GM20431 (cell line): ENCODE data around the gene CATSPERE.
"Not testable (repeated sequence)": the region's sequence is repeated elsewhere in the genome, so short reads cannot be mapped to it uniquely, and the experiment has no call there.

Experiments
- in situ Hi-C: fragments of 300-500 bp; cut with MseI, MboI; formaldehyde crosslinking; loops from one replicate; pipeline ENCODE4 v1.15.0; 2020; ENCODE audit warnings: low sequenced_read_pairs; ENCODE audit not compliant: unreplicated experiment

Gene CATSPERE

DNA sequence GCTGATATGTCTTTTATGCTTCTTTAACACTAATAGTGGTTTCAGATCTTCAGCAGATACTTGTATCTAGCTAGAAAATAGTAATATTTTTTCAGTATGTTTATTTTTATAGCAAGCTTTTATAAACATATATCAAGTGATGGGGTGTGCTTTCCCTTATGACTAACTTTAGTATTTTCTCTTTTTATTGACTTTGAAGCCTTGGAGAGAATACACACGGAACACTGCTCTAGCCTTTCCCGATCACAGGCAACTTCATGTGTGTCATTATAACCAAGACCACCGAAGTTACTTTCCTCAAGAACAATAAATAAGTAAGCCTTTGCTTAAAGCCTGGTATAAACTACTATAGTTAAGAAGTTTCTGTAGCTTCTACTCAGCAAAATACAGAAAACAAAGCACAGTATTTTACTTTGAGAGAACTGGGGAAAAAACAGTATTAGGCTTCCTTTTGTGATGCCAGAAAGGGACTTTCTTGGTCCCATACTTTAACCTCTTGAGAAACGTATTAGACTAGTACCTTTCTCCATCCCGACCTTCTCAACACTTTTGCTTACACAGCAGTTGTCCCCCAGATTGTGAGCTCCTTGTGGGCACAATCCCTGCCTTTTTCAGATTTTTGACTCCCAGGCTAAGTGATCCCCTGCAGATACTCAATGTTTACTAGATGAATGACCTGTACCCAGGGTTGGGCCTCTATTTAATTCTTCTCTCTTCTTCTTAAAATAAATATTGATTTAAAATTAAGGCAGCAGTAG is 12.6 kb upstream of the CATSPERE start:
- in situ Hi-C loops = no loop called here

GRCh38 chr1:244449936-244450508 is 11.1 kb upstream of the CATSPERE start:
- in situ Hi-C loops = no loop called here

DNA sequence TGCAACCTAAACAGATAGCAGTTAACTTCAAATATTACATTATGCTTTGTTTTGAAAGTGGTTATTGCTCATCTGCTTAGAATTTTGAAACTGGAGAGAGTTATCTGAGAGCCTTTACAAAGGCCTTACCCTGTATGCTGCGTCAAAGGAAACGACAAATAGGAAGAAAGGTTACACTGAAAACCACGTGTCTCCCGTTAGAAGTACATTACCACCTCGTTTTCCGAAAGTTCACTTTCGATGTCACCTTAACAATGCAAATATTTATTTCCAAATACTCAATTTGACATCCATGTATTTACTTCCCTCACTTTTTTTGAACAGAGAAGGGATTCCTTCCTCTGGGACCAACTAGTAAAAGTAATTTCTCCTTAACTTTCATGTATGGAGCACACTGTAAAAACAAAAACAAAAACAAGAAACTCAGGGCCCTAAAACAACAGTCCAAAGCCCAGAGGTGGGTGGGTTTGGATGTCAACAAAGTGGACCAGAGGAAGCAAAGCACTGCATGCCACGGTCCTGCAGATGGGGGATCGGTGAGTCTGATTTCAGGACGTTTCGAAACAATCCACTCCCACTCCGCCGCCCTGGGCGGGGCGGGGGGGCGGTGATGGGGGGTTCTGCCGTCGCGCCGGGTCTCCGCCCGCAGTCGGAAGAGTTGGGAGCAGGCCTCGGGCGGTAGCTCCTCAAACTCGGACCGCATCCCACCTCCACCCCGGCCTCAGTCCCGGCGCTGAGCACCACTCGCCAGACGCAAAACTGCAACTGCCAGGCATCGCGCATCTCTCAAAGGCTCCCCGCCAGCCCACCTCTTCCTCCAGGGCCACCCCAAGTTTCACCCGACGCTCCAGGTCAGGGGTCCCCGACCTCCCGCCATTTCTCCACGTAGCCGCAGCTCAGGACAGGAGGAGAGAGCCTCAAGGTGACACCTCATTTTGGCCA is 10.2 kb upstream of the CATSPERE start:
- in situ Hi-C loops = no loop called here

GRCh38 chr1:244451539-244451950 is 9.5 kb upstream of the CATSPERE start, which contains the start of gene ADSS2:
ADSS2 (minus strand) TSS chr1:244451909; CDS start chr1:244451817, 92 bp downstream.
- in situ Hi-C loops = no loop called here

- in situ Hi-C loops = no loop called here
These were observed 8.9 kb upstream of the CATSPERE start for GRCh38 chr1:244451951-244452795.

- in situ Hi-C loops = no loop called here
These were observed 6.7 kb upstream of the CATSPERE start for GRCh38 chr1:244454412-244454811.

- in situ Hi-C loops = no loop called here
These were observed 4.5 kb upstream of the CATSPERE start for GRCh38 chr1:244456586-244456985.

DNA sequence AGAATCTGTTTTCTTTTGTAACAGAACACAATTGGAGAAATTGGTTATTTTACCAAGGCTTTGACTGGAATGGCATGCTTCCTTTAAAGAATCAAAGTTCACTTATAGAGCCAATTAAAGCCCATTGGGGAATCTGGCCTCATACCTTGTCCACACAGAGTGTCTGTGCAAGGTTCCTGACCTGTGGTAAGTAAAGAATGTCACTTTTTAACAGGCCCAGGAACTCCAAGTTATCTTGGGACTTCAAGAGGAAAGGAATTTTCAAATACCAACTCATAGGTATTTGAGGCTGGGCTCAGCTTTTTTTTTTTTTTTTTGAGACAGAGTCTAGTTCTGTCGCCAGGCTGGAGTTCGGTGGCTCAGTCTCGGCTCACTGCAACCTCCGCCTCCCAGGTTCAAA is 2.3 kb upstream of the CATSPERE start:
- in situ Hi-C loops = no loop called here

- in situ Hi-C loops = no loop called here
These were observed 876 bp upstream of the CATSPERE start for GRCh38 chr1:244460197-244460596.

DNA sequence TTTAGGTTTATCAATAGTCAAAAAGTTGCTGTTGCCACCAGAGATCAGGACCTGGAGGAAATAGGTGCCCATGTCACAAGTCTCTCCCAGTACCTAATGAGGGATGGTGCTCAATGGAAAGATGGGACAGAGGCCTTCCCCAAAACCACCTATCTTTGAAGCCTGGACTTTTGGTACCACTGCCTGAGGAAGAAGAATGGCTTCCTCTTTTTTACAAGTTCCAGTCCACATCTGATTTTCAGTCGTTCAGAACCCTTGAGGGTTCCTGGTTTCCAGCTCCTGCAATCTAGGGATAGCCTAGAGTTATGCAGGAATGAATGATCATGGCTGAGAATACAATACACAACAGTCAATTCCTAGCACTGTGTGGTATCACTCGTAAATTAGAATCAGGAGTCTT is 5.7 kb downstream of the CATSPERE start:
- in situ Hi-C loops = no loop called here

GRCh38 chr1:244473059-244473605 is 12.1 kb downstream of the CATSPERE start:
- in situ Hi-C loops = no loop called here

- in situ Hi-C loops = not testable (repeated sequence)
These were observed 23.9 kb downstream of the CATSPERE start for GRCh38 chr1:244484971-244485370.

DNA sequence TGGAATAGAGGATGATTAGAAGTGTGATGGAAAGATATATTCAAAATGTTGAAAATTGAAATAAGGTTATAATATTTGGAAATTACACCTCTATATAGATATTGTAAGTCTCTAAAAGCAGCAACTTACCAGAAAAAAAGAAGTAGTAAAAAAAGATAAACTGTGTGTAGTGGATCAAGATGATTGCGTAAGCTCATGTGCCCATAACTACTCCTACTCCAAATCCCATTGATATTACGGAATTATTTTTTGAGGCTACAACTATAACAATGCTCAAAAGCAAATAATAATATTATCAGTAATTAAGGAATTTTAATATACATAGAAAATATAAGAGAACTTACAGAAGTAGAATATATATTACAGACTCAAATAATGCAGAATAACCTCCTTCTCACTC is 33.6 kb downstream of the CATSPERE start:
- in situ Hi-C loops = no loop called here

DNA sequence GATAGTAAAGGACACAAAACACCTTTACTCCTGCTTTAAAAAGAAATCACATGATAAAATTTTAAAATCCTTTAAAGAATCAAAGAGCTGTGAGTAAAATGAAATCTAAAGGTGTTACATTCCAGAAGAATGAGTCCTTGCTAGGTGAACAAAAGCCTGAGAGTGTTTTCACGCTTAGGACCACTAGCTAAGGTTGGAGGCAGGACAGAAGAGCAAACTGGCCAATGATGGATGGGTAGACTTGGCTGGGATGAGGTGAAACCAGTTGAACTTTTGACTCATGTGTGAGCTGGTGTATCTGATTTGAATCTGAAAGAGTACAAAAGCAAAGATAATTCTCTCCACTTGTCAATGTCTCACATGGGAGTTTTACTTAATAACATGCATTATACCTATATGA is 35.1 kb downstream of the CATSPERE start:
- in situ Hi-C loops = no loop called here

- in situ Hi-C loops = no loop called here
These were observed 36.7 kb downstream of the CATSPERE start for GRCh38 chr1:244497805-244498204.

DNA sequence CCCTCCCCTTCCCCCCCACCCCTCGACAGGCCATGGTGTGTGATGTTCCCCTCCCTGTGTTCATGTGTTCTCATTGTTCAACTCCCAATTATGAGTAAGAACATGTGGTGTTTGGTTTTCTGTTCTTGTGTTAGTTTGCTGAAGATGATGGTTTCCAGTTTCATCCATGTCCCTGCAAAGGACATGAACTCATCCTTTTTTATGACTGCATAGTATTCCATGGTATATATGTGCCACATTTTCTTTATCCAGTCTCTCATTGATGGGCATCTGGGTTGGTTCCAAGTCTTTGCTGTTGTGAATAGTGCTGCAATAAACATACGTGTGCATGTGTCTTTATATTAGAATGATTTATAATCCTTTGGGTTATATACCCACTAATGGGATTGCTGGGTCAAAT is 38.4 kb downstream of the CATSPERE start:
- in situ Hi-C loops = not testable (repeated sequence)

- in situ Hi-C loops = not testable (repeated sequence)
These were observed 39.4 kb downstream of the CATSPERE start for GRCh38 chr1:244500515-244500914.

DNA sequence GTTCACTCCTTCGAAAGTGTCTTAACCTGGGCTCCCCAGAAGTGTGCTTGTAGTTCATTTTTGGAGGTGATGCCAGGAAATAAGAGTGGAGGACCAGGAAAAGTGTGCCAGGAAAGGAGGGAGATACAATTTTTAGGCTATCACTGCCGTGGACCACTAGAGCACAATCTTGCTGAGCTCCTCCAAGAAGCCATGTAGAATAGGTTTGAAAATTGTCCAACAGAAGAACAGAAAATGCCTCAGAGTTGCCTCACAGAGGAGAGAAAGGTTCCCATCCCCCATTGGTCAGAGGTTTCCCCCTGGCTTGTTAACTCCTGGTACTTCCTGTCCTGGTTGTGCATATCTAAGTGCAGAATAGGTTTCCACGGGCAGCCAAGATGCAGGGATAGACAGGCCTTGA is 41.6 kb downstream of the CATSPERE start:
- in situ Hi-C loops = no loop called here

DNA sequence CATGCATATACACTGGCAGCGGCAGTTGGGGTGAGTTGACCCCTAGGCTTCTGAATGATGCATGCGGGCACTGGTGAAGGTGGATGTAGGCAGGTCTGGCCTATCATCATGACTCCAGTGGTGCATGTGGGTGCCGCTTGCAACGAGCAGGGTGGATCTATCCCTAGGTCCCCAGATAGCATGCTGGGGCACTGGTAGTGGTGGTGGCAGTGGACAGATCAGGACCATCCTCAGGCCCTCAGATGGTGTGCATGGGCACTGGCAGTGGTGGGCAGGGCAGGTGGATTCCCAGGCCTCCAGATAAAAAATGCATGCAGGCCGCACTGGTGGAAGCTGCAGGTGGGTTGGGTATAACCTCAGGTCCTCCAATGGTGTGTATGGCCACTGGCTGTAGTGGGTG is 52.4 kb downstream of the CATSPERE start:
- in situ Hi-C loops = no loop called here

GRCh38 chr1:244515680-244516079 is 54.6 kb downstream of the CATSPERE start:
- in situ Hi-C loops = no loop called here
